Measurements from ENCODE around the gene GSTO2. TPM values are rescaled to one million over a fixed set of nuclear protein-coding genes. Genes with fewer than 3 reads are reported as not detected.

GSTO2 gene
- total RNA-seq, 1 donor from 2014 or later = 0.32 TPM

GRCh38 chr10:104254493-104255310 is 14.3 kb upstream of the GSTO2 start, which contains the start of gene GSTO1:
Gene GSTO1 (plus strand): TSS chr10:104254892. CDS start chr10:104254929, 37 bp downstream.
- Mint-ChIP-seq H3K4me3 (ENCODE audit: unreplicated experiment) (peak within 1 kb of the TSS; percentile 91), H3K27me3 (ENCODE audit: low read depth) (no peaks in the 10 kb centered on the region), H3K4me1 (ENCODE audit: low read depth) (peaks cover 46% of the 10 kb centered on the region), H3K27ac (ENCODE audit: unreplicated experiment) (peak within 1 kb of the TSS; percentile 96), H3K36me3 (ENCODE audit: low read depth) (peaks cover 16% of the 10 kb centered on the region), H3K9me3 (ENCODE audit: low read depth) (no peaks in the 10 kb centered on the region)
- peak; percentile 38 for TF ChIP-seq CTCF (IDR thresholded peaks at IDR 0.05)
- no peak for DNase-seq (ENCODE audit: low spot score)

- H3K27me3 Mint-ChIP-seq (ENCODE audit: low read depth) = no peaks in the 10 kb centered on the region
- peak overlapping the region; percentile 96 for H3K27ac Mint-ChIP-seq (ENCODE audit: unreplicated experiment)
These were observed 13.5 kb upstream of the GSTO2 start for GRCh38 chr10:104255311-104255981.

GRCh38 chr10:104256335-104256961 is 12.5 kb upstream of the GSTO2 start:
- no peak for DNase-seq (ENCODE audit: low spot score)
- Mint-ChIP-seq H3K4me1 (ENCODE audit: low read depth) (peaks cover 64% of the 10 kb centered on the region), H3K36me3 (ENCODE audit: low read depth) (peaks cover 22% of the 10 kb centered on the region), H3K27ac (ENCODE audit: unreplicated experiment) (peak overlapping the region; percentile 96), H3K9me3 (ENCODE audit: low read depth) (no peaks in the 10 kb centered on the region), H3K27me3 (ENCODE audit: low read depth) (no peaks in the 10 kb centered on the region), H3K4me3 (ENCODE audit: unreplicated experiment) (peak overlapping the region; percentile 91)
- TF ChIP-seq CTCF (IDR thresholded peaks at IDR 0.05) = no peak

More at GRCh38 chr10:104255311-104255981, 13.5 kb upstream of the GSTO2 start:
- peaks cover 54% of the 10 kb centered on the region for H3K4me1 Mint-ChIP-seq (ENCODE audit: low read depth)
- DNase-seq (ENCODE audit: low spot score) = no peak
- peaks cover 16% of the 10 kb centered on the region for H3K36me3 Mint-ChIP-seq (ENCODE audit: low read depth)
- TF ChIP-seq CTCF (IDR thresholded peaks at IDR 0.05) = no peak
- peak overlapping the region; percentile 91 for H3K4me3 Mint-ChIP-seq (ENCODE audit: unreplicated experiment)
- H3K9me3 Mint-ChIP-seq (ENCODE audit: low read depth) = no peaks in the 10 kb centered on the region

GRCh38 chr10:104257235-104257634 is 11.7 kb upstream of the GSTO2 start:
- Mint-ChIP-seq H3K27me3 (ENCODE audit: low read depth) (no peaks in the 10 kb centered on the region), H3K9me3 (ENCODE audit: low read depth) (no peaks in the 10 kb centered on the region), H3K4me3 (ENCODE audit: unreplicated experiment) (no peak overlapping the region), H3K36me3 (ENCODE audit: low read depth) (peaks cover 22% of the 10 kb centered on the region), H3K27ac (ENCODE audit: unreplicated experiment) (no peak overlapping the region), H3K4me1 (ENCODE audit: low read depth) (peaks cover 66% of the 10 kb centered on the region)
- DNase-seq (ENCODE audit: low spot score) = no peak
- TF ChIP-seq CTCF (IDR thresholded peaks at IDR 0.05) = no peak

- peaks cover 22% of the 10 kb centered on the region for H3K36me3 Mint-ChIP-seq (ENCODE audit: low read depth)
- TF ChIP-seq CTCF (IDR thresholded peaks at IDR 0.05) = no peak
- no peak for DNase-seq (ENCODE audit: low spot score)
- H3K4me3 Mint-ChIP-seq (ENCODE audit: unreplicated experiment) = no peak overlapping the region
- peak overlapping the region; percentile 55 for H3K27ac Mint-ChIP-seq (ENCODE audit: unreplicated experiment)
- H3K4me1 Mint-ChIP-seq (ENCODE audit: low read depth) = peaks cover 66% of the 10 kb centered on the region
- H3K9me3 Mint-ChIP-seq (ENCODE audit: low read depth) = no peaks in the 10 kb centered on the region
- no peaks in the 10 kb centered on the region for H3K27me3 Mint-ChIP-seq (ENCODE audit: low read depth)
These were observed 10.8 kb upstream of the GSTO2 start for GRCh38 chr10:104258209-104258608.

Data from chondrocyte (in vitro differentiated cells).